OCI-LY3 (cell line): ENCODE measurements around the gene DAGLB.

ENCODE experiments used
- EZH2phosphoT487 ChIP-seq: fragments of 200-600 bp; shearing (Covaris generic); IDR thresholded peaks from 2 replicates; pipeline ENCODE4 v1.6.1; 2018; ENCODE audit warnings: antibody characterized with exemption, mixed run types, low read depth
- TF ChIP-seq, protein P1 (sequence below): fragments of 200-600, 300-600 bp; sonication (generic); IDR thresholded peaks from 2 replicates; pipeline ENCODE4 v1.5.1; 2014; ENCODE audit warnings: antibody characterized with exemption, low read length, low read depth

DNA sequence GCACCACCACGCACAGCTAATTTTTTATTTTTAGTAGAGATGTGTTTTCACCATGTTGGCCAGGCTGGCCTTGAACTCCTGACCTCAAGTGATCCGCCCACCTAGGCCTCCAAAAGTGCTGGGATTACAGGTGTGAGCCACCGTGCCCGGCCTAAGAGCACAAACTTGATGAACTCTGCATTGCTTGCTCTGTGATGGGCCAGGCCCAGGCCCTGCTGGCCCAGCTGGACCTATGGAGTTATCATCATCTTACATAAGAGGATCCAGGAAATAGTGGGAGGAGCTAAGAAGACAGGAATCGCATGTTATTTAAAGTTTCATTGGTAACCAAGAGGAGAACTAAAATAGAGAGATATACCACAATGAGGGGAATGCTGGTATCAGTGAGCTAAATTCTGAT lies 86.9 kb downstream of the DAGLB start:
- no peak for TF ChIP-seq EZH2phosphoT487
- TF ChIP-seq, protein P1, sequence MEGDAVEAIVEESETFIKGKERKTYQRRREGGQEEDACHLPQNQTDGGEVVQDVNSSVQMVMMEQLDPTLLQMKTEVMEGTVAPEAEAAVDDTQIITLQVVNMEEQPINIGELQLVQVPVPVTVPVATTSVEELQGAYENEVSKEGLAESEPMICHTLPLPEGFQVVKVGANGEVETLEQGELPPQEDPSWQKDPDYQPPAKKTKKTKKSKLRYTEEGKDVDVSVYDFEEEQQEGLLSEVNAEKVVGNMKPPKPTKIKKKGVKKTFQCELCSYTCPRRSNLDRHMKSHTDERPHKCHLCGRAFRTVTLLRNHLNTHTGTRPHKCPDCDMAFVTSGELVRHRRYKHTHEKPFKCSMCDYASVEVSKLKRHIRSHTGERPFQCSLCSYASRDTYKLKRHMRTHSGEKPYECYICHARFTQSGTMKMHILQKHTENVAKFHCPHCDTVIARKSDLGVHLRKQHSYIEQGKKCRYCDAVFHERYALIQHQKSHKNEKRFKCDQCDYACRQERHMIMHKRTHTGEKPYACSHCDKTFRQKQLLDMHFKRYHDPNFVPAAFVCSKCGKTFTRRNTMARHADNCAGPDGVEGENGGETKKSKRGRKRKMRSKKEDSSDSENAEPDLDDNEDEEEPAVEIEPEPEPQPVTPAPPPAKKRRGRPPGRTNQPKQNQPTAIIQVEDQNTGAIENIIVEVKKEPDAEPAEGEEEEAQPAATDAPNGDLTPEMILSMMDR = no peak
